PC-3 (cell line): ENCODE results near the gene CACHD1. TPM values are rescaled to one million over a fixed set of nuclear protein-coding genes. Genes with fewer than 3 reads are reported as not detected.

Experiments
- ATAC-seq: fragments of 200-7000 bp; cut with Tn5 transposase; 2 replicates; pipeline ENCODE4 v1.9.1; 2020; ENCODE audit warnings: mild to moderate bottlenecking, moderate library complexity
- BruUV-seq: library from RNA; stranded (reverse); fragments of 400-500 nt; replicated peaks from 2 replicates; lab custom pipeline; 2021; lab: Mats Ljungman, UMichigan
- CTCF ChIA-PET: fragments of 300-600 bp; sonication (Branson Sonifier 250); formaldehyde crosslinking; loops from one replicate; lab custom pipeline; 2022; ENCODE audit warnings: antibody characterized with exemption; lab: Charles Lee
- POLR2A ChIA-PET: fragments of 300-600 bp; sonication (Branson Sonifier 250); formaldehyde crosslinking; loops from one replicate; lab custom pipeline; 2022; ENCODE audit warnings: antibody characterized with exemption; ENCODE audit not compliant: unreplicated experiment; lab: Charles Lee
- DNase-seq: peaks from one replicate; pipeline ENCODE4 v3.0.0-alpha.2; 2015
- H2AFZ ChIP-seq: fragments of 300-600 bp; sonication (generic); 2 replicates; pipeline ENCODE4 v1.6.0; 2016; ENCODE audit warnings: antibody characterized with exemption, low read length
- H3F3A ChIP-seq: fragments of 300-600 bp; sonication (generic); one replicate; pipeline ENCODE4 v1.6.0; 2017; ENCODE audit warnings: antibody characterized with exemption, low read length, control low read depth, mild to moderate bottlenecking; ENCODE audit not compliant: unreplicated experiment
- H3K27ac ChIP-seq: fragments of 300-600 bp; sonication (generic); 2 replicates; pipeline ENCODE4 v1.5.1; 2016; ENCODE audit warnings: mild to moderate bottlenecking, low read length
- H3K27me3 ChIP-seq: fragments of 300-600 bp; sonication (generic); 2 replicates; pipeline ENCODE4 v1.6.1; 2016; ENCODE audit warnings: low read length, mixed read lengths
- H3K36me3 ChIP-seq: fragments of 300-600 bp; sonication (generic); 2 replicates; pipeline ENCODE4 v1.6.1; 2016; ENCODE audit warnings: low read depth, mixed run types, low read length, mixed read lengths
- H3K4me1 ChIP-seq: fragments of 300-600 bp; sonication (generic); 2 replicates; pipeline ENCODE4 v1.5.1; 2016; ENCODE audit warnings: low read length; ENCODE audit not compliant: insufficient read depth
- H3K4me2 ChIP-seq: fragments of 300-600 bp; sonication (generic); 2 replicates; pipeline ENCODE4 v1.6.0; 2016; ENCODE audit warnings: low read length
- H3K4me3 ChIP-seq: fragments of 300-600 bp; sonication (generic); 2 replicates; pipeline ENCODE4 v1.5.1; 2016; ENCODE audit warnings: mild to moderate bottlenecking, low read length, mixed read lengths
- H3K79me2 ChIP-seq: fragments of 300-600 bp; sonication (generic); 2 replicates; pipeline ENCODE4 v1.6.1; 2017; ENCODE audit warnings: low read length, mixed read lengths
- H3K9ac ChIP-seq: fragments of 300-600 bp; sonication (generic); 2 replicates; pipeline ENCODE4 v1.6.0; 2016; ENCODE audit warnings: mild to moderate bottlenecking, low read length
- H3K9me2 ChIP-seq: fragments of 300-600 bp; sonication (generic); replicated peaks from 2 replicates; pipeline ENCODE4 v1.6.1; 2016; ENCODE audit warnings: mixed run types, low read length, mixed read lengths
- H3K9me3 ChIP-seq: fragments of 300-600 bp; sonication (generic); 2 replicates; pipeline ENCODE4 v1.6.1; 2016; ENCODE audit warnings: low read length, mixed read lengths
- H4K20me1 ChIP-seq: fragments of 300-600 bp; sonication (generic); 2 replicates; pipeline ENCODE4 v1.6.1; 2016; ENCODE audit warnings: low read length, mixed read lengths
- EZH2 ChIP-seq: fragments of 300-600 bp; sonication (generic); IDR thresholded peaks from one replicate; pipeline ENCODE4 v1.6.1; 2017; ENCODE audit warnings: antibody characterized with exemption, mild to moderate bottlenecking, low read length; ENCODE audit not compliant: unreplicated experiment
- EZH2phosphoT487 ChIP-seq: fragments of 300-600 bp; sonication (generic); IDR thresholded peaks from 2 replicates; pipeline ENCODE4 v1.6.1; 2018; ENCODE audit warnings: mild to moderate bottlenecking, antibody characterized with exemption, low read length, borderline replicate concordance
- intact Hi-C: fragments of 100-400 bp; cut with micrococcal nuclease; formaldehyde crosslinking; loops from 2 replicates; pipeline ENCODE4 v1.9.0; 2023
- total RNA-seq: library from RNA; depleted of rRNA; stranded (reverse); fragments of >200 nt; gene quantifications from 2 replicates; pipeline ENCODE4 v1.2.3, GENCODE V29; 2014
- TF ChIP-seq, protein P1 (sequence below): fragments of 300-600 bp; sonication (generic); conservative IDR thresholded peaks from 2 replicates; pipeline ENCODE4 v1.5.1; 2017; ENCODE audit warnings: antibody characterized with exemption, low read depth, mild to moderate bottlenecking, low read length

Gene CACHD1
- total RNA-seq, 1 experiment from 2014 or later, result 6.6 TPM

- Histone ChIP-seq H3K79me2 (no peaks in the 10 kb centered on the region), H3K9me3 (no peaks in the 10 kb centered on the region), H3K36me3 (no peaks in the 10 kb centered on the region), H3K4me3 (no peak overlapping the region), H3K9me2 (no peaks in the 10 kb centered on the region), H3F3A (no peaks in the 10 kb centered on the region), H3K9ac (no peak overlapping the region), H3K27ac (no peak overlapping the region), H3K27me3 (no peaks in the 10 kb centered on the region), H3K4me1 (peaks cover 19% of the 10 kb centered on the region), H4K20me1 (no peaks in the 10 kb centered on the region), H2AFZ (no peak overlapping the region), H3K4me2 (no peak overlapping the region)
- ATAC-seq (no peak), DNase-seq (no peak)
- TF ChIP-seq EZH2phosphoT487, result no peak
- ChIA-PET CTCF (no interaction called here), POLR2A (no interaction called here)
- intact Hi-C loops, result no loop called here
- BruUV-seq, result no TSS peak
Measured at GRCh38 chr1:64518692-64519481, 49.0 kb downstream of the CACHD1 start.

DNA sequence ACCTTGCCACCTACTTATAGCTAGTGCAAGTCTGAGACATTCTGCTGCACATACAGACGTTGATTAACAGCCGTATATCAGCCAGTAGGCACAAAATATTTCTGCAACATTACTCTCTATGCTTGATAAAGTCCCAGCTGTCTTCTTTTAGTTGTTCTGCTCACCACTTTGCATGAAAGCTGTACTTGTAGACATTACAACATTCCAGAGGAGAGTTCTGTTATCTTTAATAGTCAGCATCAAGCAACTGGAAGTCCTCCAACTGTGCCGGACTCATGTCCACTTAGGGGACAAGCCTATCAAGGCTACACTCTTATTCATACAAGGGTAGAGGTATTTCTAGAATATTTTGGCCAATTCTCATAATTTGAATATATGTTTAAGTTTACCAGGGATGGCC lies 50.0 kb downstream of the CACHD1 start:
- no peaks in the 10 kb centered on the region for H3K9me2 ChIP-seq
- H3K4me2 ChIP-seq, result no peak overlapping the region
- H2AFZ ChIP-seq, result no peak overlapping the region
- ChIA-PET POLR2A (no interaction called here), CTCF (no interaction called here)
- DNase-seq (no peak), ATAC-seq (no peak)
- H3F3A ChIP-seq, result no peaks in the 10 kb centered on the region
- H4K20me1 ChIP-seq, result no peaks in the 10 kb centered on the region; the same call in 1 of the 2 replicates
- peaks cover 19% of the 10 kb centered on the region for H3K4me1 ChIP-seq
- intact Hi-C loops, result no loop called here
- H3K9ac ChIP-seq, result no peak overlapping the region
- H3K27ac ChIP-seq, result no peak overlapping the region
- TF ChIP-seq EZH2, result no peak
- no peak for TF ChIP-seq EZH2phosphoT487
- TF ChIP-seq, protein P1, sequence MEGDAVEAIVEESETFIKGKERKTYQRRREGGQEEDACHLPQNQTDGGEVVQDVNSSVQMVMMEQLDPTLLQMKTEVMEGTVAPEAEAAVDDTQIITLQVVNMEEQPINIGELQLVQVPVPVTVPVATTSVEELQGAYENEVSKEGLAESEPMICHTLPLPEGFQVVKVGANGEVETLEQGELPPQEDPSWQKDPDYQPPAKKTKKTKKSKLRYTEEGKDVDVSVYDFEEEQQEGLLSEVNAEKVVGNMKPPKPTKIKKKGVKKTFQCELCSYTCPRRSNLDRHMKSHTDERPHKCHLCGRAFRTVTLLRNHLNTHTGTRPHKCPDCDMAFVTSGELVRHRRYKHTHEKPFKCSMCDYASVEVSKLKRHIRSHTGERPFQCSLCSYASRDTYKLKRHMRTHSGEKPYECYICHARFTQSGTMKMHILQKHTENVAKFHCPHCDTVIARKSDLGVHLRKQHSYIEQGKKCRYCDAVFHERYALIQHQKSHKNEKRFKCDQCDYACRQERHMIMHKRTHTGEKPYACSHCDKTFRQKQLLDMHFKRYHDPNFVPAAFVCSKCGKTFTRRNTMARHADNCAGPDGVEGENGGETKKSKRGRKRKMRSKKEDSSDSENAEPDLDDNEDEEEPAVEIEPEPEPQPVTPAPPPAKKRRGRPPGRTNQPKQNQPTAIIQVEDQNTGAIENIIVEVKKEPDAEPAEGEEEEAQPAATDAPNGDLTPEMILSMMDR, result no peak
- H3K9me3 ChIP-seq, result no peaks in the 10 kb centered on the region
- no peaks in the 10 kb centered on the region for H3K36me3 ChIP-seq
- no peaks in the 10 kb centered on the region for H3K79me2 ChIP-seq
- H3K27me3 ChIP-seq, result no peaks in the 10 kb centered on the region
- no TSS peak for BruUV-seq
- H3K4me3 ChIP-seq, result no peak overlapping the region

DNA sequence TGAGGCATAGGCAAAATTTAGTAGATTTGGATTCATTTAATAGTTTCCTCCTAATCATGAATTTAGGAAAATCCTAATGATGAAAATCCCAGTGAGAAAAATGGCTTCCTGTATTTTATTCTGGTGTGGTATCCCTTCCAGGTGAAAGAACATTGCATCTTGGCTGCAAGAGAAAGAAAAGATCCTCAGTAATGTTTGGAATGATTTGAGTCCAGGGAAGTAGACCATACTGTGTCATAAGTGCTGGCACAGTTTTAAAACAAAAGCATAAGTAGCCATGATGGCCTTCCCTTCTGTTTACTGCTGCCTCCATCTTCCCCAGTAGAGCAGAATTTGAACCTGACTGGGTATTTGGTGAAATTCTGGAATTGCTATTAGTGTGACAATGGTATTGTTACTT lies 52.8 kb downstream of the CACHD1 start:
- Histone ChIP-seq H4K20me1 (no peaks in the 10 kb centered on the region; the same call in 1 of the 2 replicates), H3K9me3 (no peaks in the 10 kb centered on the region), H3K9ac (no peak overlapping the region), H3K36me3 (no peaks in the 10 kb centered on the region), H2AFZ (no peak overlapping the region), H3K9me2 (no peaks in the 10 kb centered on the region), H3K4me1 (peaks cover 4% of the 10 kb centered on the region; the same call in 1 of the 2 replicates), H3K4me3 (no peak overlapping the region), H3F3A (no peaks in the 10 kb centered on the region), H3K27me3 (no peaks in the 10 kb centered on the region), H3K79me2 (no peaks in the 10 kb centered on the region), H3K4me2 (no peak overlapping the region), H3K27ac (no peak overlapping the region)
- CTCF ChIA-PET, result no interaction called here
- TF ChIP-seq EZH2 (no peak), EZH2phosphoT487 (no peak)
- TF ChIP-seq, protein P1, result no peak
- DNase-seq, result no peak
- POLR2A ChIA-PET, result no interaction called here
- intact Hi-C loops, result no loop called here
- no TSS peak for BruUV-seq
- no peak for ATAC-seq
